ENCODE results near the gene CD300E.
A peak's percentile ranks its signal among the peaks of the same experiment; 100 is the strongest.
"Not testable (repeated sequence)": the region's sequence is repeated elsewhere in the genome, so short reads cannot be mapped to it uniquely, and the experiment has no call there.

The CD300E gene

DNA sequence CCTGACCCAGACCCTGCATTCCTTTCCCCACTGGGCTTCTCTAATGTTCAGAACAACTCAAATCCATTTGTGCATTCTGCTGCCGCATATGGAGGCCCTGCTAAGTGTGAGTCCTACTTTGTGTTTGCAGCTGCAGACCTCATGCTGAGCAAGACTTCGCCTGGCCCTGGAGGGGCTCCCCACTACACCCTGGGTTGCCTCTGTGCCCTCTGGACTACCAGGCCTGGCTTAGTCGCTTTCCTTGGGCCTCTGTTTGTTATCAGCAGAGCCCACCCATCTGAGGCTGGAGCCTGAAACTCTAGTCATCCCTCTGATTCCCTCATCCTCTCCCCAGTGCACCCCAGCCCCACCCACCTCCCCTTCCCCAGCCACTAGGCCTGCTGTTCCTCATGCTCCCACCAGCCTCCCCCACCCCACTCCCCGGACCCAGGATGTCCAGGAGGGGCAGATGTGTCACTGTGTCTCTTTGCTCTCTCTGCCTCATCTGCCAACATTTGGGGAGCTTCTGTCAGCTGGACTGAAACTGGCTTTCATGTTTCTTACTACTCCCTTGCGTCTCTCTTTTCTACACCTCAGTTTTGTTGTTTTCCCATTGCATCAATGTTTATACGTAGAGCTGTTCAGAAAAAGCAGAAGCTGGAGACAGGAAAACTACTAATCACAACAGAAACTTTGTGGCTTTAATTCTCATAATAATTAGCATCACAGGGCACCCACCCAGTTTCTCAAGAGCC, 17.9 kb upstream of the CD300E start:
- Histone ChIP-seq H3K27me3 (ENCODE audit: insufficient read depth, poor library complexity, severe bottlenecking) (no peaks in the 10 kb centered on the region), H3K4me3 (replicated peaks; ENCODE audit: insufficient read depth, low read length) (no peak overlapping the region), H3K27ac (replicated peaks) (no peak overlapping the region)
- TF ChIP-seq GABPA (IDR thresholded peaks at IDR 0.05; ENCODE audit: low read depth), result no peak
- TF ChIP-seq SPI1 (IDR thresholded peaks at IDR 0.05; ENCODE audit: borderline replicate concordance, low read depth), result peak; percentile 7; the same call in 1 of the 2 replicates
- DNase-seq (ENCODE audit: low read depth in 1 of 2, low spot score in 1 of 2), result no peak

DNA sequence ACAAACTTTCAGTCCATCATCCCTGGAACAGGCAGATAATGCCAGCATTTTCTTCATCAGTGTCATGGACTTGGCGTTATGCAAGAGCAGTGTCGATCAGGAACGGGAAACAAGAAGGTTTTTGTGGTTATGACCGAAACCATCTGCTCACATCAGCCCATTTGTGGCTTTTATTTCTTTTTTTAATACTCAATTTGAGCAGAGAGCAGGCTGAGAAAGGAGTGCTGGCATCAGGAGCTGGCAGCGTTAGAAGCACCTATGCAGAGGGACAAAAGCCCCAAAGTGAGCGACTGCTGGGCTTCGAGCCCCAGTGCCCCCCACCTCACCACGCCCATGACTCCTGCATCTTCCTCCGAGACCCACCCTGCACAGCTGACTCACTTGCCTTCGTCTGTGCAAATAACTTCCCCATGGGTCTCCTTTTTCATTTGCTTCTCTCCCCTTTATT, 16.2 kb upstream of the CD300E start:
- no peak overlapping the region for H3K27ac ChIP-seq (replicated peaks)
- TF ChIP-seq GABPA (IDR thresholded peaks at IDR 0.05; ENCODE audit: low read depth), result no peak
- TF ChIP-seq, protein P1, sequence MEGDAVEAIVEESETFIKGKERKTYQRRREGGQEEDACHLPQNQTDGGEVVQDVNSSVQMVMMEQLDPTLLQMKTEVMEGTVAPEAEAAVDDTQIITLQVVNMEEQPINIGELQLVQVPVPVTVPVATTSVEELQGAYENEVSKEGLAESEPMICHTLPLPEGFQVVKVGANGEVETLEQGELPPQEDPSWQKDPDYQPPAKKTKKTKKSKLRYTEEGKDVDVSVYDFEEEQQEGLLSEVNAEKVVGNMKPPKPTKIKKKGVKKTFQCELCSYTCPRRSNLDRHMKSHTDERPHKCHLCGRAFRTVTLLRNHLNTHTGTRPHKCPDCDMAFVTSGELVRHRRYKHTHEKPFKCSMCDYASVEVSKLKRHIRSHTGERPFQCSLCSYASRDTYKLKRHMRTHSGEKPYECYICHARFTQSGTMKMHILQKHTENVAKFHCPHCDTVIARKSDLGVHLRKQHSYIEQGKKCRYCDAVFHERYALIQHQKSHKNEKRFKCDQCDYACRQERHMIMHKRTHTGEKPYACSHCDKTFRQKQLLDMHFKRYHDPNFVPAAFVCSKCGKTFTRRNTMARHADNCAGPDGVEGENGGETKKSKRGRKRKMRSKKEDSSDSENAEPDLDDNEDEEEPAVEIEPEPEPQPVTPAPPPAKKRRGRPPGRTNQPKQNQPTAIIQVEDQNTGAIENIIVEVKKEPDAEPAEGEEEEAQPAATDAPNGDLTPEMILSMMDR (IDR thresholded peaks at IDR 0.05; ENCODE audit: insufficient read depth, low read length), result no peak
- peak; percentile 77 for TF ChIP-seq POLR2AphosphoS5 (IDR thresholded peaks at IDR 0.05; ENCODE audit: low read depth)
- no peak for TF ChIP-seq SPI1 (IDR thresholded peaks at IDR 0.05; ENCODE audit: borderline replicate concordance, low read depth)
- peak; percentile 46 to 73 for DNase-seq (ENCODE audit: low read depth in 1 of 2, low spot score in 1 of 2)
- H3K27me3 ChIP-seq (ENCODE audit: insufficient read depth, poor library complexity, severe bottlenecking), result no peaks in the 10 kb centered on the region
- H3K4me3 ChIP-seq (replicated peaks; ENCODE audit: insufficient read depth, low read length), result no peak overlapping the region

DNA sequence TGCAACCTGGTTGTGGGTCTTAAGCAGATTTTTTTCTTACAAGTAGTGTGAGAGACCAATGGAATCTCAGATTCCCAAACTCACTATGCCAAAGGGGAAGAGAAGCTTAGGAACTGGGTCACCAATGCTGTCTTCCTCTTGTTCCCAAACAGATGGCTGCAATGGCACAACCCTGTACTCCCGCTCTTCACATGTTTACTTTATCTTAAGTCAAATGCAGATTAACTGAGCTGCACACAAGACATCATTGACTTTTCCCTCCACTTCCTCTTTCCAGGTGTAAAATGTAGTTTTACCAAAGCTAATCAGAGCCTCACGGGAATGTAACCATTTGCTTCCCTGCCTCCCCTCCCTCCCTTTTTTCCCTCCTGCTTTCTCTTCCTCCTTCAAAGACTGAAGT, 14.4 kb upstream of the CD300E start:
- TF ChIP-seq GABPA (IDR thresholded peaks at IDR 0.05; ENCODE audit: low read depth) (no peak), SPI1 (IDR thresholded peaks at IDR 0.05; ENCODE audit: borderline replicate concordance, low read depth) (peak; percentile 86)
- Histone ChIP-seq H3K27ac (replicated peaks) (no peak overlapping the region), H3K4me3 (replicated peaks; ENCODE audit: insufficient read depth, low read length) (no peak overlapping the region), H3K27me3 (ENCODE audit: insufficient read depth, poor library complexity, severe bottlenecking) (peaks cover 6% of the 10 kb centered on the region)
- DNase-seq (ENCODE audit: low read depth in 1 of 2, low spot score in 1 of 2), result no peak

DNA sequence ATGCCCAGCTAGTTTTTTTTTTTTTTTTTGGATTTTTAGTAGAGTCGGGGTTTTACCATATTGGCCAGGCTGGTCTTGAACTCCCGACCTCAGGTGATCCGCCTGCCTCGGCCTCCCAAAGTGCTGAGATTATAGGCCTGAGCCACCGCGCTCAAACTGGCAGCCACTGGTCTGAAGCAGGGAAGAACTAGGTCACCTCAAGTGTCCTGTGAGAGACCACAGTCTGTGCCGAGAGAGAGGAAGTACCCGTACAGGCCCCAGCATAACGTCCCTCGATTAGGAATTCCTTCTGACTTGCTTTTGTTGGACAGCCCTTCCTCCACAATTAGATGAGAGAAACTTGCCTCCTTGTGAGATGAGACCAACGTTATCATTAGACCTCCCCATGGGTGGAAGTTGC, 13.7 kb upstream of the CD300E start:
- no peak overlapping the region for H3K27ac ChIP-seq (replicated peaks)
- TF ChIP-seq, protein P2, sequence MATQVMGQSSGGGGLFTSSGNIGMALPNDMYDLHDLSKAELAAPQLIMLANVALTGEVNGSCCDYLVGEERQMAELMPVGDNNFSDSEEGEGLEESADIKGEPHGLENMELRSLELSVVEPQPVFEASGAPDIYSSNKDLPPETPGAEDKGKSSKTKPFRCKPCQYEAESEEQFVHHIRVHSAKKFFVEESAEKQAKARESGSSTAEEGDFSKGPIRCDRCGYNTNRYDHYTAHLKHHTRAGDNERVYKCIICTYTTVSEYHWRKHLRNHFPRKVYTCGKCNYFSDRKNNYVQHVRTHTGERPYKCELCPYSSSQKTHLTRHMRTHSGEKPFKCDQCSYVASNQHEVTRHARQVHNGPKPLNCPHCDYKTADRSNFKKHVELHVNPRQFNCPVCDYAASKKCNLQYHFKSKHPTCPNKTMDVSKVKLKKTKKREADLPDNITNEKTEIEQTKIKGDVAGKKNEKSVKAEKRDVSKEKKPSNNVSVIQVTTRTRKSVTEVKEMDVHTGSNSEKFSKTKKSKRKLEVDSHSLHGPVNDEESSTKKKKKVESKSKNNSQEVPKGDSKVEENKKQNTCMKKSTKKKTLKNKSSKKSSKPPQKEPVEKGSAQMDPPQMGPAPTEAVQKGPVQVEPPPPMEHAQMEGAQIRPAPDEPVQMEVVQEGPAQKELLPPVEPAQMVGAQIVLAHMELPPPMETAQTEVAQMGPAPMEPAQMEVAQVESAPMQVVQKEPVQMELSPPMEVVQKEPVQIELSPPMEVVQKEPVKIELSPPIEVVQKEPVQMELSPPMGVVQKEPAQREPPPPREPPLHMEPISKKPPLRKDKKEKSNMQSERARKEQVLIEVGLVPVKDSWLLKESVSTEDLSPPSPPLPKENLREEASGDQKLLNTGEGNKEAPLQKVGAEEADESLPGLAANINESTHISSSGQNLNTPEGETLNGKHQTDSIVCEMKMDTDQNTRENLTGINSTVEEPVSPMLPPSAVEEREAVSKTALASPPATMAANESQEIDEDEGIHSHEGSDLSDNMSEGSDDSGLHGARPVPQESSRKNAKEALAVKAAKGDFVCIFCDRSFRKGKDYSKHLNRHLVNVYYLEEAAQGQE (IDR thresholded peaks at IDR 0.05; ENCODE audit: insufficient replicate concordance, low read depth), result no peak
- TF ChIP-seq GABPA (IDR thresholded peaks at IDR 0.05; ENCODE audit: low read depth) (no peak), POLR2AphosphoS5 (IDR thresholded peaks at IDR 0.05; ENCODE audit: low read depth) (no peak), SPI1 (IDR thresholded peaks at IDR 0.05; ENCODE audit: borderline replicate concordance, low read depth) (peak; percentile 71)
- TF ChIP-seq, protein P1 (IDR thresholded peaks at IDR 0.05; ENCODE audit: insufficient read depth, low read length), result no peak
- DNase-seq (ENCODE audit: low read depth in 1 of 2, low spot score in 1 of 2), result peak in 1 of 2 experiments; percentile 45
- H3K4me3 ChIP-seq (replicated peaks; ENCODE audit: insufficient read depth, low read length), result no peak overlapping the region
- H3K27me3 ChIP-seq (ENCODE audit: insufficient read depth, poor library complexity, severe bottlenecking), result peaks cover 6% of the 10 kb centered on the region

GRCh38 chr17:74636541-74637085, 13.1 kb upstream of the CD300E start:
- DNase-seq (ENCODE audit: low read depth in 1 of 2, low spot score in 1 of 2); H3K27ac ChIP-seq (replicated peaks); H3K27me3 ChIP-seq (ENCODE audit: insufficient read depth, poor library complexity, severe bottlenecking); H3K4me3 ChIP-seq (replicated peaks; ENCODE audit: insufficient read depth, low read length): not testable (repeated sequence)

DNA sequence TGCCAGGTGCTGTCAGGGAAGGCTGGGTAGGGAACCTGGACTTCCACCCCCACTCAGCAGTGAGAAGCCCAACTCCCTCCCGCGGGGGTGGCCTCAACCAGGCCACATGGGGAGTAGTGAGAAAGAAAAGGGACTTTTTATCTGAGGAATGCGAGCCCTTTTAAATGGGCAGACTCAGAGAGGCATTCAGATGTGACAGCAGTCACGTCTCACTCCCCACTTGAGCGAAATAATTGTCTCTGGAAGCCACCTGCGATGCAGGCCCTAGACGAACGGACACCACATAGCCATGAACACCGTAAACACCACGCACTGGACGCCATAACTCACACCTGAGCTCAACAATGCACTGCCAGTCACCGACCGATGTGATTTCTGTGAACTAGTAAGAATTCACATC, 11.9 kb upstream of the CD300E start:
- Histone ChIP-seq H3K27me3 (ENCODE audit: insufficient read depth, poor library complexity, severe bottlenecking) (peaks cover 9% of the 10 kb centered on the region), H3K27ac (replicated peaks) (no peak overlapping the region), H3K4me3 (replicated peaks; ENCODE audit: insufficient read depth, low read length) (no peak overlapping the region)
- TF ChIP-seq POLR2AphosphoS5 (IDR thresholded peaks at IDR 0.05; ENCODE audit: low read depth), result no peak
- no peak for TF ChIP-seq GABPA (IDR thresholded peaks at IDR 0.05; ENCODE audit: low read depth)
- no peak for TF ChIP-seq SPI1 (IDR thresholded peaks at IDR 0.05; ENCODE audit: borderline replicate concordance, low read depth)
- TF ChIP-seq, protein P1 (IDR thresholded peaks at IDR 0.05; ENCODE audit: insufficient read depth, low read length), result no peak
- TF ChIP-seq, protein P2 (IDR thresholded peaks at IDR 0.05; ENCODE audit: insufficient replicate concordance, low read depth), result no peak
- DNase-seq (ENCODE audit: low read depth in 1 of 2, low spot score in 1 of 2), result no peak

Data from HL-60 (cell line).